Gastroesophageal sphincter (tissue), 4 donors: ENCODE results near the gene SMAD3. TPM values are rescaled to one million over a fixed set of nuclear protein-coding genes. Genes with fewer than 3 reads are reported as not detected.

Experiments
- ATAC-seq: fragments of 150-250 bp; one replicate; pipeline ENCODE4 v1.9.1; 2016; ENCODE audit warnings: mild to moderate bottlenecking, moderate library complexity
- H3K27ac ChIP-seq, 4 donors: fragments of 200-600 bp; sonication (generic) in 3 of 4; 1 replicate in 3 of 4; 2 replicates in 1 of 4; pipeline ENCODE4 v1.5.1; 2016 to 2019
- H3K27me3 ChIP-seq: fragments of 200-600 bp; sonication (generic); one replicate; pipeline ENCODE4 v1.5.1; 2019
- H3K36me3 ChIP-seq, 2 donors: fragments of 200-600 bp; sonication (generic); one replicate each; pipeline ENCODE4 v1.5.1; 2019; ENCODE audit warnings: control low read depth in 1 of 2
- H3K4me1 ChIP-seq, 3 donors: fragments of 200-600 bp; sonication (generic); 1 replicate in 2 of 3; 2 replicates in 1 of 3; pipeline ENCODE4 v1.5.1; 2016 to 2019; ENCODE audit warnings: control low read depth in 2 of 3
- H3K4me3 ChIP-seq, 2 donors: fragments of 200-600 bp; sonication (generic); one replicate each; pipeline ENCODE4 v1.5.1; 2019; ENCODE audit warnings: mild to moderate bottlenecking in 1 of 2, moderate library complexity in 1 of 2
- H3K9me3 ChIP-seq, 3 donors: fragments of 200-600 bp; sonication (generic); one replicate each; pipeline ENCODE4 v1.5.1; 2017 to 2019; ENCODE audit warnings: control low read depth in 2 of 3
- CTCF ChIP-seq, 4 experiments: fragments of 200-600 bp in 2 of 4; fragments of 450-650 bp in 2 of 4; sonication (generic) in 1 of 4; IDR thresholded peaks; one replicate each; pipeline ENCODE4 v1.5.1; 2017 to 2019; ENCODE audit warnings: antibody characterized with exemption in 4 of 4, mild to moderate bottlenecking in 2 of 4, moderate library complexity in 2 of 4
- EP300 ChIP-seq: sonication (generic); formaldehyde crosslinking; IDR thresholded peaks from one replicate; pipeline ENCODE4 v1.6.1; 2017; ENCODE audit warnings: antibody characterized with exemption, mild to moderate bottlenecking
- POLR2A ChIP-seq, 2 donors: fragments of 450-650 bp; IDR thresholded peaks; one replicate each; pipeline ENCODE4 v1.6.1; 2017; ENCODE audit warnings: antibody characterized with exemption in 2 of 2, mild to moderate bottlenecking in 2 of 2, moderate library complexity in 1 of 2
- POLR2AphosphoS5 ChIP-seq: sonication (generic); formaldehyde crosslinking; IDR thresholded peaks from one replicate; pipeline ENCODE4 v1.6.1; 2017; ENCODE audit warnings: antibody characterized with exemption
- WGBS, 2 donors: methylation state at CpG; one replicate each; pipeline ENCODE4 v1.1.5; 2018; ENCODE audit warnings: low coverage in 1 of 2; 5-methylcytosine and 5-hydroxymethylcytosine counted together
- total RNA-seq, 4 donors: library from RNA; depleted of rRNA; stranded (reverse); fragments of >200 nt; gene quantifications; one replicate each; pipeline ENCODE4 v1.1.0, GENCODE V29; 2016

Gene SMAD3
- total RNA-seq, 4 donors from 2014 or later = 19.8 to 30.6 (median 25.9) TPM

GRCh38 chr15:67201136-67201535, 135.7 kb downstream of the SMAD3 start:
- no peak overlapping the region for H3K27ac ChIP-seq
- no peak for ATAC-seq

GRCh38 chr15:67202091-67202490, 136.7 kb downstream of the SMAD3 start:
- WGBS, 2 donors = 100% methylated on average over 1 to 2 of the region's 2 CpGs
- H3K27me3 ChIP-seq = no peaks in the 10 kb centered on the region
- peaks cover 0 to 41% of the 10 kb centered on the region in 2 donors for H3K36me3 ChIP-seq
- no peaks in the 10 kb centered on the region for H3K9me3 ChIP-seq
- no peak overlapping the region for H3K27ac ChIP-seq
- H3K4me3 ChIP-seq = no peak overlapping the region
- ATAC-seq = no peak
- peaks cover 0 to 26% (median 0%) of the 10 kb centered on the region in 3 donors for H3K4me1 ChIP-seq
- TF ChIP-seq CTCF (IDR thresholded peaks at IDR 0.05) = no peak
- no peak for TF ChIP-seq POLR2AphosphoS5
- no peak for TF ChIP-seq EP300
- TF ChIP-seq POLR2A (IDR thresholded peaks at IDR 0.05) = no peak

More at GRCh38 chr15:67201136-67201535, 135.7 kb downstream of the SMAD3 start:
- H3K36me3 ChIP-seq = peaks cover 0 to 37% of the 10 kb centered on the region in 2 donors
- H3K4me3 ChIP-seq = no peak overlapping the region
- peaks cover 0 to 28% (median 0%) of the 10 kb centered on the region in 3 donors for H3K4me1 ChIP-seq
- TF ChIP-seq CTCF (IDR thresholded peaks at IDR 0.05) = no peak
- TF ChIP-seq POLR2A (IDR thresholded peaks at IDR 0.05) = no peak
- TF ChIP-seq EP300 = no peak
- TF ChIP-seq POLR2AphosphoS5 = no peak
- H3K9me3 ChIP-seq = no peaks in the 10 kb centered on the region
- H3K27me3 ChIP-seq = no peaks in the 10 kb centered on the region

DNA sequence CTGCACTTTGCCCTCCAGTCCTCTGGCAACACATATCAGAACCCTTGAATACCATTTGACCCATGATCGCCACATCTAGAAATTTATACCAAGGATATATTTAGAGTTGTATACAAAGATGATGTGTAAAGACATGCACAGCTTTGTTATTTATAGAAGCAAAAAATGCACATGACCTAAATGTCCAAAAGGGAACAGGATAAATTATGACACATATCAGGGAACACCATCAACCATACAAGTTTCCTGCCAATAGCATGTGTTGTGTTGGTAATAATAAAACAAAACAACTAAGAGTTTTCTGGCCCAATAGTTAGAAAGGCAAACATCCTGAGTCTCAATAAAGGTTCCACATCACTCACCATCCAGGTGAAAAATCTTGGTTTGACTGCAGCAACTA, 137.6 kb downstream of the SMAD3 start:
- Histone ChIP-seq H3K36me3 (peaks cover 0 to 48% of the 10 kb centered on the region in 2 donors), H3K27ac (no peak overlapping the region), H3K27me3 (no peaks in the 10 kb centered on the region), H3K4me3 (no peak overlapping the region), H3K4me1 (peaks cover 0 to 19% (median 0%) of the 10 kb centered on the region in 3 donors), H3K9me3 (no peaks in the 10 kb centered on the region)
- WGBS, 2 donors = 38 to 100% methylated on average over 1 of the region's 1 CpG
- ATAC-seq = no peak
- TF ChIP-seq CTCF (IDR thresholded peaks at IDR 0.05) (no peak), POLR2A (IDR thresholded peaks at IDR 0.05) (no peak)

GRCh38 chr15:67207555-67208207, 142.3 kb downstream of the SMAD3 start:
- 90 to 96% methylated on average over 3 of the region's 3 CpGs for WGBS, 2 donors
- peaks cover 2 to 44% of the 10 kb centered on the region in 2 donors for H3K36me3 ChIP-seq
- peaks cover 0 to 4% (median 0%) of the 10 kb centered on the region in 3 donors for H3K4me1 ChIP-seq
- ATAC-seq = no peak
- no peaks in the 10 kb centered on the region for H3K9me3 ChIP-seq
- no peaks in the 10 kb centered on the region for H3K27me3 ChIP-seq
- no peak overlapping the region for H3K4me3 ChIP-seq
- no peak for TF ChIP-seq POLR2AphosphoS5
- no peak for TF ChIP-seq POLR2A (IDR thresholded peaks at IDR 0.05)
- TF ChIP-seq CTCF (IDR thresholded peaks at IDR 0.05) = no peak
- TF ChIP-seq EP300 = no peak
- H3K27ac ChIP-seq = no peak overlapping the region

GRCh38 chr15:67208396-67208795, 143.0 kb downstream of the SMAD3 start:
- Histone ChIP-seq H3K36me3 (peaks cover 2 to 38% of the 10 kb centered on the region in 2 donors), H3K9me3 (no peaks in the 10 kb centered on the region), H3K27ac (no peak overlapping the region), H3K4me3 (no peak overlapping the region), H3K4me1 (peaks cover 0 to 12% (median 0%) of the 10 kb centered on the region in 3 donors), H3K27me3 (no peaks in the 10 kb centered on the region)
- no peak for ATAC-seq
- WGBS, 2 donors = 97% methylated on average over 2 of the region's 2 CpGs; no CpG with 5 or more reads in 1 of the 2 donors
- TF ChIP-seq CTCF (IDR thresholded peaks at IDR 0.05) = no peak
- no peak for TF ChIP-seq POLR2A (IDR thresholded peaks at IDR 0.05)
- no peak for TF ChIP-seq POLR2AphosphoS5
- no peak for TF ChIP-seq EP300
